Loucy (cell line): Measurements from ENCODE around the gene FOXJ3.

Experiments
- CTCF ChIP-seq: fragments of 200-600 bp; sonication (generic); conservative IDR thresholded peaks from 2 replicates; pipeline ENCODE4 v1.5.1; 2014; ENCODE audit warnings: mild to moderate bottlenecking, antibody characterized with exemption, low read length
- EZH2phosphoT487 ChIP-seq: fragments of 200-600 bp; IDR thresholded peaks from 2 replicates; pipeline ENCODE4 v1.6.1; 2018; ENCODE audit warnings: antibody characterized with exemption, mild to moderate bottlenecking, moderate library complexity, borderline replicate concordance

GRCh38 chr1:42335050-42335808 is at the start of gene FOXJ3:
- TF ChIP-seq CTCF (no peak), EZH2phosphoT487 (no peak)
